HG02970 (cell line): ENCODE results near the gene ADCY1.

Experiments used
- ATAC-seq: cut with Tn5 transposase; IDR thresholded peaks from one replicate; pipeline ENCODE4 v1.9.1; 2021; ENCODE audit warnings: mild to moderate bottlenecking, moderate library complexity, moderate number of reproducible peaks; ENCODE audit not compliant: unreplicated experiment, low FRiP score

Gene ADCY1

DNA sequence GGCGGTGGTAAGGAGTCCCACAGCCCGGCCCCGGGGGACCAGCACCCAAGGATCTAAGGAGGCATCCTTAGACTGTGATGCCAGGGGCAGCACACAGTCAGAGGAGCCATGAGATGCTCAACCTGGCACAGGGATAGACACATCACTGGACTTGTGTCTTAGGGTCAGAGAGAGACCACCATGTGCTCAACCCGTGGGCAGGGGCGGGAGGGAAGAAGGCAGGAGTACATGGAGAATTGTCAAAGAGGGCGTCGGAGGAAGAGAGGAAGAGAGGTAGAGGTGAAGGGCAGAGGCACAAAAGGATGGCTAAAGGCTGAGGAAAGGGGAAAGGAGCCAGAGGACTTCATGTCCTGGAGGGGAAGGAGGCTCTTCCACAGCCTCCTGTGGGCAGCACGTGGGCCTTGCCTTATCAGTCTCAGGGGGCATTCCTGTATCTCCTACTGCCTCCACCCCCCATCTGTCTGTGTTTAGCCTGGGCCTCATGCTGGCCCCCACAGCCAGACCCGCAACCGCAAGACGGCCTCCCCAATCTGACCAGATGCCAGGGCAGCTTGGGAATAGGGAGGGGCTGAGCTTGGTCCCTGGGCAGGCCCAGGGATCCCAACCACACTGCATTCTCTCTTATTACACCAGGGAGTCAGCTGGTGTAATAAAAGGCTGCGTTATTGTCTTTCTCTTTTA, 2.2 kb downstream of the ADCY1 start:
- no peak for ATAC-seq

DNA sequence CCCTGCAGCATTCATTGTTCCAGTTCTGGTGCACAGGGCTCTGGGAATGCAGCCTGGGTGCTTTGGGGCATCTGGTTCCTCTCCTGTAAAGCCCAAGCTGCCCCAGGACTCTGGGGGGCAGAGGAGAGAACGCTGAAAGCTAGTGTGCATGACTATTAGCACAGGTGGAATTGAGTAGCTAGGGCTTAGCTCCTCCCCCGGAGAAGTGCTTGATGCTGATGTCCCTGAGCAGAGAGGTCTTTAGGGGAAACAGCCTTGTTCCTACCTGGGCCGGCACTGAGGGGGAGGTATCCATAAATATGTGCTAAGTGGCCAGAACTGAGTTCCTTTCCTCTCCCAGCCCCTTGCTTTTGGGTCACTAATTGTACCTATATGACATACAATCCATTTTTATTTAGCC, 3.9 kb downstream of the ADCY1 start:
- ATAC-seq = no peak

DNA sequence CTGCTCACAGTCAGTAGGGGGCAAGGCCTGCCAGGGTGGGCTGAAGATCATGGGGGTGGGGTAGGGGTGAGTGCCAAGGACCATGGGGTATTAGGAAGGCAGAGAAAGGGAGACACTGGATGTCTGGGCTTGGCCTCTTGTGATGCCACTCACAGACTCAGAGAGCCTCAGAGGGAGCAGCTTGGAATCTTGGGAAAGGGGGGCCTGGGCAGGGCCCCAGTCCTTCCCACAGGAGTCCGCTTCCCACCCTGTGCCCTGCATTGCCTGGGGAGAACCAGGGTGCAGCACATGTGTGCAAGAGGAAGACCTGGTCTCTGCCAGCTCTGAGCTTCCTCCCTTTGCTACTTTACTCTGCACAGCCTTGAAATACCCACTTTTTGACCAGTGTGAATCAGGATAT, 4.3 kb downstream of the ADCY1 start:
- ATAC-seq = no peak

DNA sequence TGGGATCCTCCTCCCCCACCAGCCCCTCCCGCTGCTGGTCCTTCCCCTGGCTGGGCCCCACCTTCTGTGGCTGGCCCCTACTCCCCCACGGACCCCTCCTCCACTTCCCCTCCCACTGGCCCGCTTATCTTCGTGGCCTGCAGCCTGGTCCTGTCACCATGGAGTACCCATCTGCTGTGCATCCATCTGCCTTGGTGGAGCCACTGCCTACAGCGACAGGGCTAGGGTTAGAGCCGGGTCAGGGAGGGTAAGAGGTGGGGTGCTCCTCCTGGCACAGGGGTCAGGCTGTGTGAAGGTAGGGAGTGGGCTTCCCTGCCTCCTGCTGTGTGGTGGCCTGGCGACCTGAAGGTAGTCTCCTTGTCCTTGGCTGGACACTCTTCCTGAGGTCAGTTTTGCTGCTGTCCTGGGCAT, 5.2 kb downstream of the ADCY1 start:
- no peak for ATAC-seq

DNA sequence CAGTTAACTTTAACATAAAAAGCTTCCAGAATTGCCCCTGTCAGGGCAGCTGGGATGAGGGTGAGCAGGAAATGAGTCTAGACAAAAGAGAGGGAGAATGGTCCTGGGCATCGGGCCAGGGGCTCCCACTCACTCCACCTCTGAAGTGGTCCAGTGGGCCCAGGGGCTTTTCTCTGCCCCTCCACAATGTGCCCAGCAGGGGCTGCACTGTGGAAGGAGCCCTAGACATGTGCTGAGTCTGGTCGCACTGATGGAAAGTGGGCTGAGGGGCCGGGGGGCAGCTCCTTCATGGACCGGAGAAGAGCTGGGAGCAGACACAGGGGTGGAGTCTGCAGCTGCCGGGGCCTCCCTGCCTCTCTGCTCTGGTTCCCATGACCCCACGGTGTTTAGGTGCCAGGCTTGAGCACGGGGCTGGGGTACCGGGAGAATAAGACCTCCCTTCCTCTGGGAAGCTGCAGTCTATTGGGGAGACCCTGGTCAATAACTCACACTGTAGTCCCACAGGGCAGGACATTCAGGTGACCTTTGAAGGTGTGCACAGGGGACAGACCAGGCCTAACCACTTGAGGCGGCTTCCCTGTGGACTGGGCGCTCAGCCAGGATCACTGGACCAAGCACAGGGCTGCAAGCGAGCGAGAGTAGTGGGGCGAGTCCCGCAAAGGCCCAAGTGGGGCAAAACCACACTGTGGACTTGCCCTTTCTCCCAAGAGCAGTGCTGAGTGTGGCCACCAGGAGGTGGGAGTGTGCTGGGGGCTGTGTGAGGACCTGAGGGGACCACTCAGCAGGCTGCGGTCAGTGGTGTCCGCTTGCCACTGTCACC, 6.1 kb downstream of the ADCY1 start:
- ATAC-seq = no peak

GRCh38 chr7:45581271-45581780, 7.2 kb downstream of the ADCY1 start:
- no peak for ATAC-seq

DNA sequence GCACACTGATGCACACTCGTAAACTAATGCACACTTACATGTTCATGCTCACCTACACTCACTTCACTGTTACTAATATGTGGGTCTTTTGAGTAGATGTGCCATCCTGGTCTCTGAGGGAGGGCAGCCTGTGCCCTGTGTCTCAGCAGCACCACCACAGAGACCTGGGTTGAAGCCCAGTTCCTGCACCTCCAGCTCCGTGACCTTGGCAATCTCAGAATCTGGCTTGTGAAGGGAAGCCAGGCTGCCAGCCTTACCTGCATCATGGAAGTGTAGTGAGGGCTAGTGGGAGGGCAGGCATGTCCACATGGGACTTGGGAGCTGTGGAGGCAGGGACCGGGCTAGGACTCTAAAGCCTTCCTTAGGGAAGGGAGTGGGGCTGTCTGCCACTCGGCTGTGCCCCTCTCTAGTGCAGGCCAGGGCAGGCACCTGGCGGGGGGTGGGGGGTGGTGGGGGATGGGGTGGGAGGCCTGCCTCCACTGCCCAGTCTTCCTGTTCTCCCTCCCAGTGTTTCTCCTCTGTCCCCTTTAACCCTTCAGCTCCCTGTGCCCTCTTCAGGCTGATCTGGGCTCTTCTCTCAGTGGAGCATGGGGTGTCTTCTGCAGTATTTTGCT, 8.1 kb downstream of the ADCY1 start:
- ATAC-seq = no peak

GRCh38 chr7:45582868-45583277, 8.7 kb downstream of the ADCY1 start:
- ATAC-seq = no peak

- ATAC-seq = no peak
These were observed 9.1 kb downstream of the ADCY1 start for GRCh38 chr7:45583296-45583695.

GRCh38 chr7:45584261-45585210, 10.4 kb downstream of the ADCY1 start:
- ATAC-seq = no peak

DNA sequence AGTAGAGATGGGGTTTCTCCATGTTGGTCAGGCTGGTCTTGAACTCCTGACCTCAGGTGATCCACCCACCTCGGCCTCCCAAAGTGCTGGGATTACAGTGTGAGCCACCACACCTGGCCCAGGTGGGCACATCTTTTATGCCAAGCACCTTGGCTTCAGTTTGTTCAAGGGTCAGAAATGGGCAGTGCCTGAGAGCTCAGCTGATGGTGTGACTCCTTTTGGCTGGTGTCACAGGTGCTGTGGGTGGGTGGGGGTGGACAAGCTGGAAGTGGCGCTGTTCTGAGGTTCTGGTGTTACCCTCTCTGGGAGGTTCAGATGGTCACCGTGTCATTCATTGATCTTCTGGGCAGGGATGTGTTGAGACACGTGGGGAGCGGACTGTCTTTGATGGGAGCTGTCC, 11.5 kb downstream of the ADCY1 start:
- no peak for ATAC-seq

DNA sequence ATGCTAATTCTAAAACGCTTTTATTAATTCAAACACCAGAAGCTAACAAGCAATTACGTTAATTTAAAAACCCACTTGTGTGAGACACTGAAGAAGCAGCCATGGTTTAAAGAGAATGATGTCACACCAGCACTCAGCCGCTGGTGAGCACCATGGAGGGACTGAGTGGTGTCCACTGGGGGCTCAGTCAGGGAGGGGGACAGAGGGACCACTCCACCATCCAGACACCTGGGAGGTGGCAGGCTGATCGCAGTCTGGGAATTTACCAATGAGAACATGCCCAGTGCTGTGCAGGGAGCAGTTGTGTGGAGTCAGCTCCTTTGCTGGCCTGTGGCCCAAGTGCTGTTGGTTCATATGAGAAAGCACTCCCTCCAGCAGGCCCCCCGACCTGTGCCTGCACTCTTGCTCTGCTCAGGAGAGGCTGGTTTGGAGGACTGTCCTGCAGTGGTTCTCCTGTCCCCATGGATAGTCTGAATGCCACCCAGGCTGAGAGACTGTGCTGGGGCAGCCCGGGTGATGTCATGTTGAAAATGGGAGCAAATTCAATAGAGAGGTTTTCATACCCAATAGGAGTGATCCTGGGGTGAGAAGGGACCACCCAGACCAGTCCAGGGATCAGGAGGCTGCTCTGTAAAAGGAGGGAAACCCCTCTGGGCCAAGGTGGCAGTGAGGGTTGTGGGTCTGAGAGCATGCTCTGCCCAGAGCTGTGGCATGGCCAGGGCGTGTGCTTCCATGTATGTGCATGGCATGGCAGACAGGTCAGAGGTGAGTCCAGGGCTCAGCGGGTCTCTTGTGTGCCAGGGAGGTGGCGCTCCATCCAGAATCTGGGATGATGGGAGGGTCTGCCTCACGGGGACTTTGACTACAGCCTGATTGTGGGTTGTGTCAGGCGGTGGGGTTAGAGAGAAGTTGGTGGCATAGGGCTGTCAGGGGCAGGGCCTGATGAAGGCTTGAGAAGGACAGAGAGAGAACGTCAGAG, 12.7 kb downstream of the ADCY1 start:
- no peak for ATAC-seq

DNA sequence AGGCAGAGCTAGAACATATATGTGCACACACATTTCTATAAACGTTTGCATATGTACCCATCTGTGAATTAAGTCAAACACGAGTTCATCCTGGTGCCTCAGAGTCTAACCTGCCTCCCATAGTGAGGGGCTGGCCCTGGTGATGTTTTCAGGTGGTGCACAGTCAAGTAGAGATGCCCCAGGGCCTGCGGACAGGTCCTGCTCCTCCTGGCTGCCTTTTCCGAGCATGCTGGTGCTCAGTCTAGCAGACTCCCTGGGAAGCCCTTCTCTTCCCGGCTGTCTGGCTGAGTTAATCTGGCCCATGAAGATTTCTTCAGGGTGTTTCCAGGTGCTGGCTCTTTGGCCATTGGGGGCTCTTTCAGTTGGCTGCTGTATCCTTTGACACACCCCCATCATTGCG, 14.3 kb downstream of the ADCY1 start:
- ATAC-seq = no peak

DNA sequence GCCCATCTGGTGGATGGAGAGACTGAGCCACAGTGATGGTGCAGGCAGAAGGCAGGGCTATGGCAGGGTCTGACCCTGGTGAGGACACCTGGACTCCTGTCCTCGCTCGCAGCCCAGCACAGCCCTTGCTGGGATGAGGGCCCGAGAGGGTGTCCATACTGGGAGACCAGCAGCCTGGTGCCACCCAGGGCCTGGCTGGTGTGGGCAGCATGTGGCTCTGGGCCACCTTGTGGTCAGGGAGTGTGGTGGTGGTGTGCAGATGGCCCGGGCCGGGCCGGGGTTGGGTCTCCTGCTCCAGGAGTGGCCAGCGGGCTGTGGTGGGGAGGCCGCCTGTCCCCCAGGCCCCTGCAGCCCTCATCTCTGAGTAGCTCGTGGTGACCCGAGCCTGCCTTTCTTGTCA, 14.9 kb downstream of the ADCY1 start:
- ATAC-seq = no peak

- no peak for ATAC-seq
These were observed 15.9 kb downstream of the ADCY1 start for GRCh38 chr7:45589915-45590678.

GRCh38 chr7:45590679-45591057, 16.5 kb downstream of the ADCY1 start:
- ATAC-seq = no peak

- no peak for ATAC-seq
These were observed 17.1 kb downstream of the ADCY1 start for GRCh38 chr7:45591101-45591906.
